WTC11 (cell line): ENCODE data around the gene TTC28.

Source experiments
- CTCF ChIP-seq: fragments of 200-600 bp; IDR thresholded peaks from 2 replicates; pipeline ENCODE4 v1.8.0; 2022; ENCODE audit warnings: antibody characterized with exemption
- ELF4 ChIP-seq: sonication (generic); formaldehyde crosslinking; IDR thresholded peaks from 2 replicates; pipeline ENCODE4 v1.8.1; 2022; ENCODE audit warnings: low read depth, mild to moderate bottlenecking, moderate library complexity, missing genetic modification reagents
- JUN ChIP-seq: sonication (generic); formaldehyde crosslinking; IDR thresholded peaks from 2 replicates; pipeline ENCODE4 v1.8.0; 2023; ENCODE audit warnings: mild to moderate bottlenecking, missing genetic modification reagents

- TF ChIP-seq CTCF (no peak), ELF4 (CRISPR knock-in tag) (no peak), JUN (CRISPR knock-in tag) (no peak)
These were observed 689.7 kb downstream of the TTC28 start for GRCh38 chr22:27989758-27990450.
